ENCODE results near the gene LRFN2.

LRFN2 gene

DNA sequence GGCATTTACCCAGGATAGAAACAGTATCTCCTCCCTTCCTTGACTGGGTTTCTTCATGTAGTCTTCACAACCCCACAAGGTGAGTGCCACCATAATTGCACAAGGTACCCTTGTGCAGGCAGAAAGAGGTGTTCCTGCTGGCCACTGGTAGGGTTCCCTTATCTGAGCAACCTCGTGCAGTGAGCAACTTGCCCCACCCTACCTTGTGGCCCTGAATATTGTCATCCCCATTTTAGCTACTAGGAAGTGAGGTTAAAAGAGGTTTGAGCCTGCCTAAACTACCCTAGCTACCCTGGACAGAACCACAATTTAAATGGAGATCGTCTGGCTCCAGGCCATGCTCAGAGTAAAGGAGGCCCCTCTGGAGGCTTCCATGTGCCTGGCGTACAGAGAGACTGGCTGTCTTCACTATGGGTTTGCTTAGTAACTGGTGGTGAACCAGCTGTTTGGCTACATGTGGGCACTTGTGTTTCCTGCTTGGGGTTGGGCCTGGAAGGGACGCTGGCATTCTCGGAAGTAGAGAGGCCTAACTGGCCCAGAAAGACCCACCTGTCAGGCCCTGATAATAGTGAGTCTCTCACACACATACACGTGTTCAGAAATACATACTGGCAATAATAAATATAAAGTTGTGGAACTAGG, 148.8 kb downstream of the LRFN2 start:
- no peak for DNase-seq (ENCODE audit: low read depth in 2 of 2)

DNA sequence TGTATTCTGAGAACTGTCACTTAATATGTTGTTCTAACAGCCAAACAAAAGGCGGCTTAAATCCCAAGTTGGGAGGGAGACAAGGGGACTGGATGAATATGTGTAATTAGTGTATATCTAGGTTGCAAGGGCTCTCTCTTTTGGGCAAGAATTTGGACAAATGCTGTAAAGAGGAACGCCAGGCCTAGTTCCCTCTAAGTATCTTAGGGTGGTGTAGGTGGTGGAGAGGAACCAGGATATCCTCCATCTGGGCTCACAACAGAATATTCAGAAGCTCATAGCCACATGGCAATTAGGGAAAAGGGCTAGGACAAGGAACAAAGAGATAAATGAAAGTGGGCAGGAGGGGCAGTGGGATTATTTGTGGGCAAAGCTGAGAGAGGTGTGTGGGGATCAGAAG, 149.5 kb downstream of the LRFN2 start:
- no peak for DNase-seq (ENCODE audit: low read depth in 2 of 2)

DNA sequence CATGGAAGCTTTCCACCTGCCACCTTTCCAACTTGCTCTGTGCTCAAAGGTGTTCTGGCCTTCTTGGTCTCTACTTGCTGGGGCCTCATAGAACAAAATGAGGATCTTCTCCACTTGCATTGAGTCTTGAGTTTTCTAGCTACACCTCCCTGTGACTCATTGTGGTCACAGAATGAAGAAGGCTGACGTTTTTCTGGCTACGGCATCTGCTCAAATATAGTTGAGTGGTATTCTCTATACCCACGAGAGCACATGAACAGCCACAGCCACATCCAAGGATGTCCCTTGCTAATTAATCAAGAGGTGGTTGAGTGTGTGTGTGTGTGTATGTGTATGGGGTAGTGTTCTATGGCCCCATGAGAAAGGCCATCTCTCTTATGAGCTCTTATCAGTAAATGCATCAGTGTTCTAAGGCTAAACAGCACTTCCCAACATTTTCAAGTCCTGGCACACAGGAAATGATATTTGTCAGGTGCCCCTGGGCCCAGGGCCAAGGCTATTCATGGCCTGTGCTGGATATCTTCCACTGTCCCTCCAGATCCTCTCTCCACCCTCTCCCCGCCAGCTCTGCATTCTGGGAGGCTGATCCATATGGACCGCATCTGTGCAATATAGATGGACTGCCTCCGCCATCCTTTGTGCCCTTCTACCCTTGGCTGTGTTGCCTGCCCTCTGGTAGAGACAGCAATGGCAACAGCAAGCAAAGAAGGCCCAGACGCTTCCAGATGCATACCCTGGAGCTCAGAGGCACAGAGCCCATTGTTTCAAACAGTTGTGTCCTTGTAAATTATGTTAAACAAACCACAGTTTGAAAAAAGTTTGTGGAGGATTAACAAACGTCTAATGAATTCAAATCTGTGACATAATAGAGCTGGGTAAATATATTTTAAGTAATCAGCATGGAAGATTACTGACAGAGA, 150.2 kb downstream of the LRFN2 start:
- no peak for DNase-seq (ENCODE audit: low read depth in 2 of 2)

DNA sequence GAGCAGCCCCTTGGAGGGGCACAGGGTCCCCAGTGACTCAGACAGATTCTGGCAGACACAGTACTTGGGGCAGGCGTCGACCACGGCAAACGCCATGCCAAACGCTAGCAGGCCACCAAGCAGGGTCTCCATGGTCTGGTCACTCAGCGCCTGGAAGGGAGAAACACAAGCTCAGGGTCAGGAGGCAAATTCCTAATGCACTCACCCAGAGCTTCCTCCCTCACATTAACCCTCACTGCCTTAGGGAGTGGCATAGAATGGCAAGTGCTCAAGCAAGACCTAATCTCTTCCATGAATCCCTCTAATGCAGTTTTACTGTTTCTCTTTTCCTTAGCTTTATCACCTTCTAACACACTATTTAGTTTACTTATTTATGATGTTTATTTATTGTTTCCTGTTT, 154.2 kb downstream of the LRFN2 start:
- DNase-seq (ENCODE audit: low read depth in 2 of 2) = no peak

DNA sequence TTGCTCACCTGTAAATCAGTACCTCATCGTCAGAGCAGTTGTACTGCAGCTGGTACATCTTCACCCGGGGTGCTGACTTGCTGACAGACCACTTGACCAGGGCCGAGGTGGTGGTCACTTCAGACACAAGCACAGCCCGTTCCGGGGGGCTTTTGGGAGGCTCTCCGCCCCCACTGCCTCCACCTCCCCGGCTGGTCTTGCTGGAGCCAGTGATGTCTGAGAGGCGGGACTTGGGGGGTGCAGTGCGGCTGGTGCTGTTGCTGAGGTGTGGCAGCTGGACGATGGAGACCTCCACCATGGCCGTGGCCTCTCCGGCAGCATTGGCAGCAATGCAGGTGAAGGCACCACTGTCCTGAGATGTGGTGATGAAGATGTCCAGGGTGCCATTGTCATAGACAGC, 155.5 kb downstream of the LRFN2 start:
- no peak for DNase-seq (ENCODE audit: low read depth in 2 of 2)

DNA sequence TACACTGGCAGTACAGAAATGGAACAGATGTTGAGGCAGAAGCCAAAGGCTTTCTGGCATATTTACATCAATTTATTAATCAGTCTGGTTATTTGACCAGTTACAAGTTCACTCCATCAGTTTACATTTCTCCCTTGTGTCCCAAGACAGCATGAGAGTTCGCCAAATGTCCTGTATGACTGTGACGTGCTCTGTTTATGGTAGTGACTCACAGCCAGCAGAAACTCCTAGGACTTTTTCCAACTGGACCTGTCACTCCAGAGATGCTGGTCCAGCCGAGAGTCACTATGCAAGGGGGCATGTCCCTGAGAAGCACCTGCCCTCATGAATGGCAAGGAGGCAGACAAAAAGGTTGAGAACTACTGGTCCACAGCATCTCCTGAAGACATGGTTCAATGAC, 160.0 kb downstream of the LRFN2 start:
- DNase-seq (ENCODE audit: low read depth in 2 of 2) = no peak

DNA sequence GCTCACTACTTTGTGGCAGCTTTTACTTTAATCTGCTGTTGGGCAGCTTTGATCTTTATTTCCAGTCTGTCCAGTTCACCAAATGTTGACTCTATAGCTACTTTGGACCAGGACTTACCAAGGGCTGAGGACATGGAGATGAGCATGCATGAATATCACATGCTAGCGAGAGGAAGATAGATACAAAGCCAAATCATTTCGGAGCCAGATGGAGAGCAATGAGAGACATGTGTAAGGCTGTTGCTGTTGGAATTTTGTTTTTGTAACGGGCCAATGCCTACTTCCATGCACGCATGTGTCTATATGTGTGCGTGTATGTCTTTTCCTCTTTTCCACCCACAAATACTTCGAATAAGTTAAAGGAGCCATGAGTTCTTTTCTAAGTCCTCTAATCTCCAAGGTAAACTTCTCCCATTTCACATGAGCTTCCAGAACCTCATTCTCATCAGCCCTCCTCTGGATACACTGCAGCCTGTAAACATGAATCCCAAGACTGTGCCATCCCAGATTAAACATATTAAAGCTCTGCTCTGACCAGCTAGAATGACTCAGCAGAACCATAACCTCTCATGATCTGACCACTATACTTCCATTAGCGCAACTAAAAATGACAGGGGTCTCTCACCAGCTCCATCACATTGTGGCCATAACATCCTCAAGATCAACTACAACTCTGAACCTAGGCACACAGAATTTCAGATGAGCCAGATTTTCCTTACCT, 160.7 kb downstream of the LRFN2 start:
- DNase-seq (ENCODE audit: low read depth in 2 of 2) = no peak

DNA sequence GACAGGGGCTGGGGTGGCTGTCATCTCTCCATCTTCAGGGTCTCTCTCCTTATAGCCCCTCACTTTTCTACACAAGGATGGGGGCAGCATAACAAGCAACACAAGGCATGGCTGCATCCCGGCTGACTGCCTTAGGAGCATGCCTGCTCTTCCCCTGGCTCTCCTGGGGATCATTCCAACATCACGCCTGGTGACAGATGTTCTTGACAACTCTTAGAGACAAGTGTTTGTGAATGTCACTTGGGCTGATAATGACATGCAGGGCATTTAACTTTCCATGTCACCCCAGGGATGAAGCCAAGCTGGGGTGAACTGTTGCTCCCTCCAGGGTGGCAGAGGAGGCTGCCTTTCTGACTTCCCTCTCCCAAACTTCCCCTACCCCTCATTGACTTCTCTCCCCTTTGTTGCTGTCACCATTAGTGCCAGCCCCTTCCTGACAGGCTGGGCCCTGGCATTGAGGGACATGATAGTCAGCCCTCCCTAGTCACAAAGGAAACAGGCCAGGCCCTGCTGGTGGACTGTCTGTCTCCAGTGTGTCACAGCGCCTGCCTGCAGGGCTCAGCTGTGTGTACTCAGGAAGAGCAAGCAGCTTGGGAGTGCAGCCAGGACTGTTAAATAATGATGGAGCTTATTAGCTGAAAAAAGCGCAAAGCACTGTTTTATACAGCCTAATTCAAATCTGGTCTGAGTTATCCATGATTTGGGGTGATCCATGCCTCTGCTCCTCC, 161.8 kb downstream of the LRFN2 start:
- no peak for DNase-seq (ENCODE audit: low read depth in 2 of 2)

DNA sequence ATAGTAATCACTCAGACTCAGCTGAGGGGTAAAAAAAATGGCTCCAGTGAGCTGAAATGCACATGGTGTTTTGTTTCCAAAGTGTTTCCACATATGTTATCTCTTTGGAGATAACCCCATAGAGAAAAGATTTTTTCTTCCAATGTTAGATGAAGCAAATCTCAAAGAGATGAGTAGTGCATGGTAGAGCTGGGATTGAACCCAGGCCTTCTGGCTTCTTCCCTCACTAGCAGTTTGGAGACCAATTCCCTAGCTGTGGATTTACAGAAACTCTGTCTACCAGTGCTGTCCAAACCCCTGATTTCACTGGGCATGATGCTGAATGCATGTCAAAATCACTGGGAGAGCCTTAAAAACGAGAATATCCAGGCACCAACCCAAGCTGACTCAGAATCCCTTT, 165.1 kb downstream of the LRFN2 start:
- no peak for DNase-seq (ENCODE audit: low read depth in 2 of 2)

DNA sequence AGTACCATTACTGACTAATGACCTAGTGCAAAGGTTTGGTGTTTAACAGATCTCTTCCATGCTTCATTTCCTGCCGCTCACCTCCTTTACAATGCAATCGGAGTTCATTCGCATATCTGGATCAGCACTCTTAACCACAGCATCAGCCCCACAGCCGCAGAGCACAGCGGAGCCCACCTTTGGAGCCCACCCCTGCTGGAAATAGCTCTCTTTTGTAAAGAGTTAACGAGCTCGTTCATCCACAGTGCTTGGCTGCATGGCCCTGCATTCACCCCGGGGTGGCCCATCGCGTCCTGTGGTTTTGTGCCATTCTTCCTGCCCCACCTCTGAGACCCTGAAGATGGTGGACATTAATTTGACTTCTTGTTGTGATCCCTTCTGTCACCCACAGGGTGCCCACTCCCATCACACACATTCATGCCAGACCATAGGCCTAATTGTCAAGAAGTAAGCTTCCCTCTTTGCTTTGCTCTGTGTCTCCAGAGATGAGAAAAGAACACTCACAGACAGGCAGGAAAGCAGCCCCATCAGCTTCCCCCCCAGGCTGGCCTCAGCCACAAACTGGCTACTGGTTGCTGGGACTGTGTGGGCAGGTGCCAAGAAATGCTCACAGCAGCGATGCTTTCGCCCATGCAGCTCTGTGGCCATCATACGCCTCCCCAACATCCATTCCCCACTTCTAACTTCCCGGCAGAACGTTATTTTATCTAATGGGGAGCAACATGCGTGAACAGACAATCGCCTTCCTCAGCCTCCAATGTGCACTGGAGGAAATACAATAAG, 167.0 kb downstream of the LRFN2 start:
- DNase-seq (ENCODE audit: low read depth in 2 of 2) = no peak

DNA sequence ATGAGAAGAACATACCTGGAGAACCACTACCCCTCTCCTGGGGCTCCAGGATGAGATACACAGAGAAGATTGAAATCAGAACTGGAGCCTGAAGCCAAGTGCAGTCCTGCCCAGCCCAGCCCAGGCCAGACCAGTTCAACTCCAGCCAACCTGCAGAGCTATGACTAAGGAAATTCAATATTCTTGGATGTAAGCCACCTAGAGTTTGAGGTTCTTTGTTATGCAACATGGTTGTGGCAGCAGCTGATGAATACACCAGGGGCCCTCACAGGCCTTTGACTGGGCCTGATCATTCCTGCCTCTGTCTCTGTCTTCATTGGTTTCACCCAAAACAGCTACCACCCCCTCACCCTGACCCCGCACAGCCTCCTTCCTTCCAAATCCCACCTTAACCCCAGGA, 167.8 kb downstream of the LRFN2 start:
- DNase-seq (ENCODE audit: low read depth in 2 of 2) = no peak

DNA sequence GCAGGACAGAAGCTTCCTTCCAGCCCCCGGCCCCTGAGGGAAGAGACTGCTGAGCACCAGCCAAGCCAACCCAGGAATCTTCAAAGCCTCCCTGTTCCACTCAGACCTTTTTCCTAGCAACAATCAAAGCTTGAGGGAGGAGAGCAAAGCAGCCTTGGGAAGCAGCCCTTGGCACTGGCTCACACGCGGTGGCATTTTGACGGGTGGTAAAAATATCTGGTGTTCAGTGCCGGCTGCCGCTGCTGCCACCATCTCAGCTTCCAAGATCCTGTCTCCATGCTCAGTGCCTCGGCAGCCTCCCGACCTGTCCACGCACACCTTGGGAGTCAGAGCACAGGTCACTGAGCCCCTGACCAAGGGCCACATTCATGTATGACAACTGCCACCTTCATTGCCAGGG, 170.1 kb downstream of the LRFN2 start:
- DNase-seq (ENCODE audit: low read depth in 2 of 2) = no peak

DNA sequence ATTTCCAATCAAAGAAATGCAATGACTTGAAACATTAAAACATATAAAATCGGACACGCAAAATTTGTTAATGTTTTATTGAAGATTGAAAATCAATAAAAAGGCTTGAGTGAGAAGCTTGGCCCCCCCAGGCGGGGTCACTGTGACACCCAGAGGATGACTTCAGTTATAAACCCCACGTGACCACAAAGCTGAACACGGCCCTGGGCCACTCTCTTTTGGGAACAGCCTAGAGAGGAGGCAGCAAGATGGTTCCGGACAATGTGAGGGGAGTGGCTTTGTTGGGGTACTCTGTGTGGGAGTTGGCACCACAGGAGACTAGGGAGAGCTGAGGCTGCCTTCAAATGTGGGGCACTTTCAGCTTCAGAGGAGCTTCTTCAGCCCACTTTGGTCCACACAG, 172.5 kb downstream of the LRFN2 start:
- no peak for DNase-seq (ENCODE audit: low read depth in 2 of 2)

DNA sequence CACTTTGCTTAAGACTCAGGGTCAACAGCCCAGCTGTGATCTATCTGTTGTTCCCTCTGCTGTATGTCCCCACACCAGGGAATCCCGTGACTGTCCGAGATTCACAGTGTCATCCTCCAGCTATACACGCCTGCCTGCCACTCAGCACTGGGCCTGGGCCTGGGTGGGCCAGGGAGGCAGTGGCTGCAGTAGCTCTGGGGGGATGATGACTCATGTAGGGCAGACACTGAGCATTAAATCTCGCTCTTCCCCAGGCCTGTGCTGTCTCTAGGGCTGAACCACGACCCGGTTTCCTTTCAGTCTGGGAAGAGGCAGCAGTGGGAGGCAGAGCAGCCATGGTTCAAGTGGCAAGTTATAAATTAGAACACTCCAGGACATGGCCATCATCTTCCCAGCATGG, 173.9 kb downstream of the LRFN2 start:
- DNase-seq (ENCODE audit: low read depth in 2 of 2) = no peak

DNA sequence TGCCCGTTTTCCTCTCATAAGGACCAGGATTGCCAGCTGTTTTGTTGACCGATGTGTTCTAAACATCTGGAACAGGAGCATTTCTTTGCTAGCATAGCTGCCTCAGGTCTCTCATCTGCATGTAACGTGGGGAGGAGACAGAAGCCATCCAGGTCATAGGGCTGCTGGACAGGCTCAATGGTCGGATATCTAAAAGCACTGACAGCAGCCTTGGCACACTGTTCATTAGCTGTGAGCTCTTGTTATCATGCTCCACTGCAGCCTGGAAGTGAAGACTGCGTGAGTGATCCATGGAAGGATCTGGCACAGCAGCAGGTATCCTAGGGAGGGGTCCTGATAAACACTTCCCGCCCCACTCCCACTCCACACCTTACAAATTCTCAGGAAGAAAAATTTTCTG, 175.3 kb downstream of the LRFN2 start:
- no peak for DNase-seq (ENCODE audit: low read depth in 2 of 2)

DNA sequence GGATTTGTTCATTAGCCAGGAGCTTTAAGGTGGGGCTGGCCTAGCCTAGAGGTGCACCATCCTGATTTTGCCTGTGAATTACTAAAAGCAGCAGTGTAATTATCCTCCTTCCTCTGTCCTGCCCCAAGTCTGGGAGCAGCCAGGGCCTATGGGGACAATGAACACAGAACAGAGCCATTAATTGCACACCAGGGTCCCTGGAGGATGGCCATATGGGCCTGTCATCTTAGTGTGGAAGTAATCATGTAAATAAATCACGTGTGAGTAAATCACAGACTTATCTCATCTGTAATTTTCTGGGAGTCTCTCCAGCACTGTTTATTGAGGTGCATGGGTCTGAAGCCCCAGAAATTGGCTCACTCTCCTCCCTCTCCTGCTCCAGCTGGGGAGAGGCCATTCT, 176.3 kb downstream of the LRFN2 start:
- DNase-seq (ENCODE audit: low read depth in 2 of 2) = no peak

DNA sequence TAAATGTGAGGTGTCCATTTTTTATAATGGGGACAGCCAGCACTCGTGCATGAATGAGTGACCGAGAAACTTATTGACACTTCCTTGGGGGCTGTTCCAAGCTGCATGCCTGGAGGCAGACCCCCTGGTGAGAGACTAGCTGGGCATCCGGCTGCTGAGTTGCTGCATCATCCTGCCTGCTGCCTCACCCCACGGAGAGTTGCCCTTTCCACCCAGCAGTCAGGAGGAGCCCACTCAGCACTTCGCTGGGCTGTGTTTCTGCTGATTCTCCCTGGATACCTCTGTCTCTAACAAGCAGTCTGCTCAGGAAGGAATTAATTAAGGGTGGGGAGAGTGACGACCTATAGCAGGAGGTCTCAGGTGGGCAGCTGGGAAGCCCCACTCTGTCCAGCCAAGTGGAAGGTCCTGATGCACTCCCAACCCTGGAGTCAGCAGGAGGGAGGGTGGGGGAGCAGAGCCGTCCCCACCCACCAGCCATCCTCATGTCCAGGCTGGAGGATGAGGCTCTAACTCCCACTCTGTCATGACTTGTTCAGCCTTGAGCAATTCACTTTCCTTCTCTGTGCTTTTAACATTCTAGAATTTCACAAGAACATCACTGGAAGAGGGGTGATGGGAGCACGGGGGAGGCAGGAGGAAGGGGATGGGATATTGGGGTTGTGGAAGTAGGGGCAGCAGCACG, 177.3 kb downstream of the LRFN2 start:
- DNase-seq (ENCODE audit: low read depth in 2 of 2) = no peak

DNA sequence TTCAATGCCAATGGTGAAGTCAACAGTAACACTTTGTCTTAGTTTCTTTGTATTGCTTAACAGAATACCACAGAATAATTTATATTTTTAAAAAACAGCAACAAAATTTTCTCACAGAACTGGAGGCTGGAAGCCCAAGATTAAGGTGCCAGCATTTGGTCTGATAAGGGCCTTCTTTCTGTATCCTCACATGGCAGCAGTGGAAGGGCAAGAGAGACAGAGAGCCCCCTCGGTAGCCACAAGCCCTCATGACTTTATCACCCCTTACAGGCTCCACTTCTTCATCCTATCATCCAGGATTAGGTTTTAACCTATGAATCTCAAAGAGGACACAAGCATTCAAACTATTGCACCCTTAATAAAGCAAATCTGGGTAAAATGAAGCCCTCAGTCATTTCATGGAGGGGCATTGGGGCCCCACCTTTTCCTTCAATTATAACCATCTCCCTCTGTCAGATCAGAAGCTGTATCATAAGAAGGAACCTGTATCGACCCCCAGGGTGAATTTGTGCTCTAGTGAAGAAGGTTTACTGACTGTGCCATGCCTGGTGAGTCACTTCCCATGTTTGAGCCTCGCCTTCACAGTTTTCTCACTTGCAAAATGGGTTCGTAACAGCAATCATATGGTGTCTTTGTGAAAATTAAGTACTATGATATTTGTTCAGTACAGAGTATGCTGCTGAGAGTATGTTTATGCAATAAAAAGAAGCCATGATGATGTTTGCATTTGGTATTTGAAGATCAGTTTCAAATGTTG, 178.2 kb downstream of the LRFN2 start:
- DNase-seq (ENCODE audit: low read depth in 2 of 2) = no peak

DNA sequence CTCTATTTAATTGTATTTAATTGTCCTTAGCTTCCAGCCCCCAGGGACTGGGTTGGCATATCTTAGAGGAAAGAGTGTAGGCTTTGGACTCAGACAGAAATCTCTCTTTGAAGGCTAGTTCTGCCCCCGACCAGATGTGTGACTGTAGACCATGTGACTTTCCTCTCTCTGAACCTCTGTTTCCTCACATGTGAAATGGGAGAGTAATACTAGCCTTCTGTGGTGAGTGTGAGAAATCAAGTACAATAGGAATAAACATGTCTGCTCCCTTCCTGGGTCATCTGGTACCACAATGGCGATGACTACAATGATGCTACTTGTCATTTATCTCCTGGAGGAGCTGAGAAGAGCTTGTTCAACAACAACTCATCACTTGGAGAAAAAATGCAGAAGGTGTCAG, 179.9 kb downstream of the LRFN2 start:
- no peak for DNase-seq (ENCODE audit: low read depth in 2 of 2)

DNA sequence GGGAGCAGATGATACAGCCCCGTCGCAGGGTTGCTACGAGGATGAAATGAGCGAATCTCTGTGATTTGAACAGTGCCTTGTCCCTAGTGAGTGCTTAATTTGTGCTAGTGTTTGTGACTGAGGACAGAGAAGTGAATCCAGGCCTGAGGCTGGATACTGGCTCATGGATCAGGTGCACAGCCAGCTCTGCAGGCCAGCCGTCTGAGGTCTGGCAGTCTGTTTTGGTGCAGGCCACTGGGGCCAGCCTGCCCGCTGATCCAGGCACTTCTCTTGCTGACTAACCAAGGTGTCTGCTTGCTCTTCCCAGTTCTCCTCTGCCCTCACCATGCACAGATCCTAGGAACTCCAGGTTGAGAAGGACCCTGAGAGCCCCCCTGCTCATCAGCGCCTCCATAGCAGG, 181.0 kb downstream of the LRFN2 start:
- DNase-seq (ENCODE audit: low read depth in 2 of 2) = no peak

All from stimulated activated CD8-positive, alpha-beta memory T cell treated with anti-CD3 and anti-CD28 coated beads, Interleukin-15, amount 100 ng/mL, for 48 hours (primary cell).